ENCODE results near the gene HERC3. TPM values are rescaled to one million over a fixed set of nuclear protein-coding genes. Genes with fewer than 3 reads are reported as not detected.

HERC3 gene
- total and polyA plus RNA-seq, 2 donors (not counting 3 experiments of a cell fraction or from before 2014, with no cell fraction given), result 6.3 to 21.2 TPM

- no TSS peak for BruUV-seq (replicated peaks)
- TF ChIP-seq MAX (IDR thresholded peaks at IDR 0.05; ENCODE audit: insufficient read depth, insufficient read length), result no peak
- peak; percentile 77 to 80 for TF ChIP-seq CTCF (IDR thresholded peaks at IDR 0.05; ENCODE audit: extremely low read depth in 1 of 2, insufficient read depth in 1 of 2, low read depth in 1 of 2, low read length in 2 of 2)
- TF ChIP-seq EZH2 (IDR thresholded peaks at IDR 0.05; ENCODE audit: borderline replicate concordance, low read depth, low read length, severe bottlenecking), result no peak
- no peaks in the 10 kb centered on the region for H3K36me3 ChIP-seq (ENCODE audit: control insufficient read depth in 2 of 2, extremely low read depth in 1 of 2, insufficient read depth in 2 of 2, low read length in 2 of 2)
- dilution Hi-C loops (cut with MboI; ENCODE audit: extremely low pct_ligation_motif_present, low sequenced_read_pairs), result no loop called here
- intact Hi-C loops (cut with micrococcal nuclease), result loop anchor here (1.0 to 2.0 kb wide), 5 partner anchors 46 to 130 kb away; partner anchors contain the start of gene HERC3
- peaks cover 20% of the 10 kb centered on the region for H3K4me1 ChIP-seq (ENCODE audit: control insufficient read depth, extremely low read depth, insufficient read depth, low read length)
- CTCF ChIA-PET, result interaction anchor here (0.6 to 1.5 kb wide), 50 partner anchors 10 to 626 kb away, joined by 3 to 368 read pairs (median 5); partner anchors contain the start of genes HERC3, NAP1L5 and PYURF
- H3K79me2 ChIP-seq (ENCODE audit: control insufficient read depth, insufficient read depth, low read length), result no peaks in the 10 kb centered on the region
- H3K9me1 ChIP-seq (replicated peaks; ENCODE audit: control insufficient read depth, extremely low read depth, insufficient read depth, low read length), result no peaks in the 10 kb centered on the region
- H3K4me2 ChIP-seq (ENCODE audit: insufficient read depth, low read length), result no peak overlapping the region
- no peaks in the 10 kb centered on the region for H3K27me3 ChIP-seq (ENCODE audit: control insufficient read depth in 2 of 2, insufficient read depth in 2 of 2, low read length in 2 of 2)
- H3K4me3 ChIP-seq (replicated peaks in 1 of 3; ENCODE audit: insufficient read depth in 1 of 3, low read depth in 1 of 3, low read length in 3 of 3), result no peak overlapping the region
- H2AFZ ChIP-seq (ENCODE audit: low read depth, low read length), result peak overlapping the region; percentile 33
- no peak overlapping the region for H3K27ac ChIP-seq (ENCODE audit: insufficient read depth, low read depth, low read length)
- H4K20me1 ChIP-seq (replicated peaks; ENCODE audit: control insufficient read depth, extremely low read depth, insufficient read depth, low read length), result no peaks in the 10 kb centered on the region
- POLR2A ChIA-PET, result no interaction called here
- H3K9ac ChIP-seq (replicated peaks; ENCODE audit: extremely low read depth, insufficient read depth, low read length), result no peak overlapping the region
- H3K9me3 ChIP-seq (replicated peaks; ENCODE audit: control insufficient read depth, insufficient read depth, low read length), result no peaks in the 10 kb centered on the region
- DNase-seq (ENCODE audit: low read depth, low spot score) (peak; percentile 83), FAIRE-seq (peak; percentile 95)
Measured at GRCh38 chr4:88659055-88659889, 67.0 kb downstream of the HERC3 start.

All from endothelial cell of umbilical vein (primary cell).